ENCODE measurements around the gene POU2F2.

The POU2F2 gene

GRCh38 chr19:42091742-42092141, 40.5 kb downstream of the POU2F2 start:
- TF ChIP-seq ZFX (IDR thresholded peaks at IDR 0.05) (no peak), CTCF (conservative IDR thresholded peaks at IDR 0.05) (no peak)
- no peak overlapping the region for H3K27ac ChIP-seq

GRCh38 chr19:42091300-42091699, 40.9 kb downstream of the POU2F2 start:
- no peak overlapping the region for H3K27ac ChIP-seq
- TF ChIP-seq ZFX (IDR thresholded peaks at IDR 0.05) (no peak), CTCF (conservative IDR thresholded peaks at IDR 0.05) (no peak)

- no peak for TF ChIP-seq CTCF (conservative IDR thresholded peaks at IDR 0.05)
- TF ChIP-seq ZFX (IDR thresholded peaks at IDR 0.05), result no peak
- no peak overlapping the region for H3K27ac ChIP-seq
Observed at GRCh38 chr19:42090672-42091071, 41.6 kb downstream of the POU2F2 start.

GRCh38 chr19:42089772-42090171, 42.5 kb downstream of the POU2F2 start:
- H3K27ac ChIP-seq, result no peak overlapping the region
- no peak for TF ChIP-seq CTCF (conservative IDR thresholded peaks at IDR 0.05)
- TF ChIP-seq ZFX (IDR thresholded peaks at IDR 0.05), result no peak

- TF ChIP-seq ZFX (IDR thresholded peaks at IDR 0.05) (no peak), CTCF (conservative IDR thresholded peaks at IDR 0.05) (no peak)
- H3K27ac ChIP-seq, result no peak overlapping the region
Observed at GRCh38 chr19:42089191-42089750, 43.0 kb downstream of the POU2F2 start.

- no peak overlapping the region for H3K27ac ChIP-seq
- TF ChIP-seq CTCF (conservative IDR thresholded peaks at IDR 0.05), result no peak
- no peak for TF ChIP-seq ZFX (IDR thresholded peaks at IDR 0.05)
Observed at GRCh38 chr19:42088471-42089190, 43.6 kb downstream of the POU2F2 start.

GRCh38 chr19:42086770-42087550, 45.3 kb downstream of the POU2F2 start:
- no peak overlapping the region for H3K27ac ChIP-seq
- no peak for TF ChIP-seq CTCF (conservative IDR thresholded peaks at IDR 0.05)
- no peak for TF ChIP-seq ZFX (IDR thresholded peaks at IDR 0.05)

Measured in C4-2B (cell line).